GM20000 (cell line): ENCODE data around the gene GUCY2D.

Source experiments
- DNase-seq: peaks from one replicate; pipeline ENCODE4 v3.0.0; 2012; ENCODE audit warnings: low spot score
- TF ChIP-seq, protein P1 (sequence below): IDR thresholded peaks from 2 replicates; pipeline ENCODE4 v1.5.1; 2012; ENCODE audit warnings: mild to moderate bottlenecking, control low read depth; ENCODE audit errors: extremely low read depth, missing control alignments

GUCY2D gene

DNA sequence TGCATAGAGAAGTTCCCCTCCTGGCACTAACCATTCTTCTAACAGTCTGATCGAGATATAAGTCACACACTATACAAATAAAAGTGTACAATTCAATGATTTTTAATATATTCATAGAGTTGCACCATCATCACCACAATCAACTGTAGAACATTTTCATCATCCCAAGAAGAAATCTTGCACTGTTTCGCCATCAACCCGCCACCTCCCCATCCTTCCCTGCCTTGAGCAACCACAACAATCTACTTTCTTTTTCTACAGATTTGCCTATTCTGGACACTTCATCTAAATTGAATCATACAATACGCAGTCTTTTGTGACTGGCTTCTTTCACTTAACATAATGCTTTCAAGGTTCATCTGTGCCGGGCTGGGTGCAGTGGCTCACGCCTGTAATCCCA lies 33.0 kb upstream of the GUCY2D start:
- TF ChIP-seq, protein P1, sequence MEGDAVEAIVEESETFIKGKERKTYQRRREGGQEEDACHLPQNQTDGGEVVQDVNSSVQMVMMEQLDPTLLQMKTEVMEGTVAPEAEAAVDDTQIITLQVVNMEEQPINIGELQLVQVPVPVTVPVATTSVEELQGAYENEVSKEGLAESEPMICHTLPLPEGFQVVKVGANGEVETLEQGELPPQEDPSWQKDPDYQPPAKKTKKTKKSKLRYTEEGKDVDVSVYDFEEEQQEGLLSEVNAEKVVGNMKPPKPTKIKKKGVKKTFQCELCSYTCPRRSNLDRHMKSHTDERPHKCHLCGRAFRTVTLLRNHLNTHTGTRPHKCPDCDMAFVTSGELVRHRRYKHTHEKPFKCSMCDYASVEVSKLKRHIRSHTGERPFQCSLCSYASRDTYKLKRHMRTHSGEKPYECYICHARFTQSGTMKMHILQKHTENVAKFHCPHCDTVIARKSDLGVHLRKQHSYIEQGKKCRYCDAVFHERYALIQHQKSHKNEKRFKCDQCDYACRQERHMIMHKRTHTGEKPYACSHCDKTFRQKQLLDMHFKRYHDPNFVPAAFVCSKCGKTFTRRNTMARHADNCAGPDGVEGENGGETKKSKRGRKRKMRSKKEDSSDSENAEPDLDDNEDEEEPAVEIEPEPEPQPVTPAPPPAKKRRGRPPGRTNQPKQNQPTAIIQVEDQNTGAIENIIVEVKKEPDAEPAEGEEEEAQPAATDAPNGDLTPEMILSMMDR = no peak
- DNase-seq = no peak

- TF ChIP-seq, protein P1 = no peak
- no peak for DNase-seq
These were observed 30.8 kb upstream of the GUCY2D start for GRCh38 chr17:7971651-7972050.

GRCh38 chr17:7972131-7972785 lies 30.2 kb upstream of the GUCY2D start:
- TF ChIP-seq, protein P1 = no peak
- no peak for DNase-seq

GRCh38 chr17:7974638-7975131 lies 27.7 kb upstream of the GUCY2D start:
- TF ChIP-seq, protein P1 = no peak
- DNase-seq = no peak

GRCh38 chr17:7977039-7977438 lies 25.4 kb upstream of the GUCY2D start:
- TF ChIP-seq, protein P1 = no peak
- no peak for DNase-seq

DNA sequence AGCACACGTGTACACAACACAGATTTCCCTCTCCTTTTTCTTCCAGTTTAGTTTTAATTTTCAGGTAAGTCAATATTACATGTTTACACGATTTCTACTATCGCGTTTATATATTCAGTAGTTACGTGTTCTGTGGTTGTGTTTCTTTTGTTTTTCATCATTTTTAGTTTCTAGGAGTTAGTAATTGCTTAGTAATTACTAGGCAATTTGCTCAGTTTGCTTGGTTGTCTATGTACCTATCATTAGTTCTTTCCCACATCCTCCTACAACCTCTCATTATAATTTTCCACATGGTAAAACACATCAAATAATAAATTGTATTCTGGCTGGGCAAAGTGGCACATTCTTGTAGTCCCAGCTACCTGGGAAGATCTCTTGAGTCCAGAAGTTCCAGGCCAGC lies 24.6 kb upstream of the GUCY2D start:
- DNase-seq = no peak
- TF ChIP-seq, protein P1 = no peak

- TF ChIP-seq, protein P1 = no peak
These were observed 20.2 kb upstream of the GUCY2D start for GRCh38 chr17:7982173-7982572.

More at GRCh38 chr17:7982173-7982572, 20.2 kb upstream of the GUCY2D start:
- no peak for DNase-seq
